HUDEP-2 (cell line): ENCODE results near the gene SEPTIN2.
"Not testable (repeated sequence)": the region's sequence is repeated elsewhere in the genome, so short reads cannot be mapped to it uniquely, and the experiment has no call there.

Source experiments
- DNase-seq, 76 experiments: peaks; one replicate each; lab custom pipeline; 2025; ENCODE audit not compliant: unreplicated experiment in 76 of 76; lab: John Stamatoyannopoulos, UW

SEPTIN2 gene

DNA sequence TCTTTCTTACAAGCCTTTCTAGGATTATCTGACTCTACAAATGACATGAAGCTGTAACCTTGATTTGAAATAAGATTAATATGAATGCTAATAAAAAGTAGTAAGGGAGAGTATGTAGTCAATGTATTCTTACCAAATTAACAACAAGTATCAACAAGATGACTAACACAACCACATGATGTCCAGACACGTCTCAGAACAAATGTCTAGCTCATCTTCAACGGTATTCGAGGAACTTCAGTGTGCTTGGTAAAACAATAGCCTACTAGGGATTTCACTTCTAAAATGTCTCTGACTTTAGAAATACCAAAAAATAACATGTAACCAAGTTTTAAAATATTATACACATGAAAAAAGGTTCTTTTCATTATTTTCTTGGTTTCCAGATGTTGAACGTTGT lies 3.6 kb upstream of the SEPTIN2 start:
- no peak for DNase-seq

GRCh38 chr2:241313543-241314095 lies 2.1 kb upstream of the SEPTIN2 start:
- DNase-seq: no peak

- DNase-seq: peak in 22 of 76 experiments; percentile 42 to 73 (median 56)
Observed at GRCh38 chr2:241314226-241315092, 1.3 kb upstream of the SEPTIN2 start.

- peak in 75 of 76 experiments; percentile 36 to 99 (median 98) for DNase-seq
Observed at GRCh38 chr2:241315093-241315878, 439 bp upstream of the SEPTIN2 start, which contains the start of gene HDLBP. HDLBP (minus strand) TSS chr2:241315672; CDS start chr2:241266869, 48,803 bp downstream.

- no peak for DNase-seq
Observed at GRCh38 chr2:241316825-241317224, 1.1 kb downstream of the SEPTIN2 start.

GRCh38 chr2:241317391-241317790 lies 1.7 kb downstream of the SEPTIN2 start:
- DNase-seq: no peak

GRCh38 chr2:241318830-241319229 lies 3.1 kb downstream of the SEPTIN2 start:
- DNase-seq: not testable (repeated sequence)

DNA sequence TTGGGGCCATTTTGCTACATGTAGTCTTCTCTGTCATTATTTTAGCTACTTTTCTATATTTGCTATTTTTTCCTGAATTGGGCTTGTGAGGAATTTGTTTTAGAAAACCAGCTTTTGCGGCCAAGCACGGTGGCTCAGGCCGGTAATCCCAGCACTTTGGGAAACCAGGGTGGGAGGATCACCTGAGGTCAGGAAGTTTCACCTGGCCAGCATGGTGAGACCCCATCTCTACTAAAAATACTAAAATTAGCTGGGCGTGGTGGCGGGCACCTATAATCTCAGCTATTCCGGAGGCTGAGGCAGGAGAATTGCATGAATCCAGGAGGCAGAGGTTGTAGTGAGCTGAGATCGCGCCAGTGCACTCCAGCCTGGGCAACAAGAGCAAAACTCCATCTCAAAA lies 4.7 kb downstream of the SEPTIN2 start:
- DNase-seq: no peak

DNA sequence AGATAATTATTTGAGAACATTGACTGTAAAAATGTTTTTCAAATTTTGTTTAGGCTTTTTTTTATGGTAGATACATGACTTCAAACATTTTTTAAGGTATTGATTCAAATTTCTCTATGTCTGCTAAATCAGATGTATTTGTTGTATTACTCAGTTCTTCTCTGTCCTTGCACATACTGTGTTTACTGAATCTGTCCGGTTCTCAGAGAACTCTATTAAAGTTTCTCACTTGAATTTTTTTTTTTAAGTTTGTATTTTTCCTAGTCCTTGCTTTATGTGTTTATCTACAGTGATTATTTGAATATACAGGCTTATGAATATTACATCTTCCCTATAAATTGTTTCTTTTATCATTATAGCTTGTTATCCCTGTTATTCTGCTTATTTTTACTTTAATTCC lies 5.3 kb downstream of the SEPTIN2 start:
- DNase-seq: no peak

DNA sequence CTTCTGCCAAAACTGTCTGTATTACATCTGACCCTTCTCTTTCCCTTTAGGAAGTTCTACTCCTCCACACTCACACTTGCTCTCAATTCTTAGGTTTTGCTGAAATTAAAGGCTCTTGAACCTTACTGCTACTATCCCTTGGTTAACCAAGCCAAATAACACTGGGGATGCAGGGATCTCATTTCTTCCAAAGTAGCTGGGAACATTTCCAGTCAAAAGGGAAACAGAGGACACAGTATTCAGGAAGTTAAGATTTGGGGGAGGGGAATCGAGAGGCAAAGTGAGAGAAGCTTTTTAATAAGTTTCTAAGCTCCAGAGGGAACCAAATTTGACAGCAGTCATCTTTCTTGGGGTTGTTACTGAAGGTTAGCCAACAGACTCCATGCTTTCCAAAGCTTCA lies 6.2 kb downstream of the SEPTIN2 start:
- no peak for DNase-seq

- no peak for DNase-seq
Observed at GRCh38 chr2:241323778-241324177, 8.1 kb downstream of the SEPTIN2 start.

DNA sequence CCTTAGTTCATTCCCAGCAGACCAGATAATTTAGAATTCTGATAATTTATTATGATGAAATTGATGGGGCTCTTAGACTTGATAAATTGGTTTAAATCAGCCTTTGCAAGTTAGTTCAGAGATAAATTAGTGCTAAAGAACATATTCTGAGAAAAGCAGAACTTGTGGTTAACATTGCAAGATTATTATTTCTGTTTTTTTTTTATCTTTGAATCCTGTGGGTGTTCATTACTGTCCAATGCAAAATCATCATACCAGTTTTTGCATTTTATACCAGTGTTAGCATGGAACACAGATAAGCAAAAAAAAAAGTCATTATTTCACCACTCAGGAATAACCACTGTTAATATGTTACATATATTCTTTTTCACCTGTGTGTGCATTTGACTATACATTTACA lies 9.1 kb downstream of the SEPTIN2 start:
- DNase-seq: peak in 5 of 76 experiments; percentile 26 to 39 (median 32)

GRCh38 chr2:241325257-241325656 lies 9.5 kb downstream of the SEPTIN2 start:
- DNase-seq: no peak

DNA sequence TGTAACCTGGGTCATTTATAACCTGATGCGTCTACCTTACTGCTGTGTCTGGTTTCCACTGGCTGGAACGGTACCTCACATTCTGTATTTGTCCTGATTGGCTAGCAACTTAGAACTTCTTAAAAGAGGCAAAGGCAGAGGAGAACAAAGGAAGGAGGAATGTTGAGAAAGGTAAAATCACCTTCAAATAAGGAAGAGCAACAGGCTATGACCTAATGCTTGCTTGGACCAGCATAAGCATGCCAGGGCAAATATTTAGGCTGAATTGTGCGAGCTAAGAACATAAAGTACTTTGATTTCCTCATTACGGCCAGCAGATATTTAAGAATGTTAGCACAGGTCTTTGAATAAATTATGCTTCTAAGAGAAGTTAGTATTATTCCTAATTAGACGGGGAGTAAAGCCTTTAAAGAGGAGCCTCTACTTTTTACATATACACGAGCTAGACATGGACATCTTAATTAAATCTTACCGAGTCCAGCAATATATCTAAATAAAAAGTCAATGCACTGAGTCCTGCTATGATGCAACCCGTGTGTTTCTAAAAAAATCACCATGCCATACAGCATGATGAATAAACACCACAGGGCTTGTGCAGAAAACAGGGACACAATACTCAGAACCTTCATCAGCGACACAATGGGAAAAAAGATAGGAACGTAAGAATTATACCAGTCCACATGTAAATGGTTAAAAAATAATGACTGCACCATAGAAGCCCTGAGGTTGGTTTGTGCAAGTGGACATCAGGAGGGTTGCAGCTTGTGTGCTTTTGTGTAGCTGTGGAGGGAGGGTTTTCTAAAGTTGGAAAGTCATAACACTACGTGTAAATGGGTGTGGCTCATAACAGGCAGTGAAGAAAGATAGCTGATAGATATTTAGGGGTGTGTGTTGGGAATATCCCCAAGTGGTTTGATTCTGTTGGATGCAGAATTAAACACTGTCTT lies 14.2 kb downstream of the SEPTIN2 start:
- DNase-seq: peak in 1 of 76 experiments; percentile 14

DNA sequence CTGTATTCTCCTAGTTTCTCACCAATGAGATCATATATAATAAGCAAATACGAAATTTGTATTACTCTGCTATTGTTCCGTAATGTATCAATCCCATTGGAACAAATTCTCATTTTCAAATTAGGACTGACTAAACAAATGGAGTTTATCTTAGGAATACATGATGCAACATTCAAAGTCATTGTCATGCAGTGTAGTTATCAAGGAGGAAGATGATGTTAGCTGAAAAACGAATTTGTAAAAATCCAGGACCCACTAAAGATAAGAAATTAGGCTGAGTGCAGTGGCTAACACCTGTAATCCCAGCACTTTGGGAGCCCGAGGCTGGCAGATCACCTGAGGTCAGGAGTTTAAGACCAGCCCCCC lies 14.9 kb downstream of the SEPTIN2 start:
- DNase-seq: no peak

DNA sequence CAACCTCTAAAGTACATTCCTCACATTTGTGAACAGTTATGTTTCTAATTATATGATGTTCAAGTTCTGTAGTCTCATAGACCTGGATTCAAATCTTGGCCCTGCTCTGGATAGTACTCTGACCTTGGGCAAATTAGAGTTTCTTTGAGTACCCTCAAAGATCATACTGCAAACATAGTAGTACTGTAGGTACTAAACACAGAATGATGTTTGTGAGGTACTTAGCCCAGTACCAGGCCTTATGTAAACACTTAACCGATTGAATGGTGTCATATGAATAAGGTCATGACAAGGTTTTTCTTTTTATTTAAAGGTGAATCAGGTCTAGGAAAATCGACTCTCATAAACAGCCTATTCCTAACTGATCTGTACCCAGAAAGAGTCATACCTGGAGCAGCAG lies 19.1 kb downstream of the SEPTIN2 start:
- no peak for DNase-seq

DNA sequence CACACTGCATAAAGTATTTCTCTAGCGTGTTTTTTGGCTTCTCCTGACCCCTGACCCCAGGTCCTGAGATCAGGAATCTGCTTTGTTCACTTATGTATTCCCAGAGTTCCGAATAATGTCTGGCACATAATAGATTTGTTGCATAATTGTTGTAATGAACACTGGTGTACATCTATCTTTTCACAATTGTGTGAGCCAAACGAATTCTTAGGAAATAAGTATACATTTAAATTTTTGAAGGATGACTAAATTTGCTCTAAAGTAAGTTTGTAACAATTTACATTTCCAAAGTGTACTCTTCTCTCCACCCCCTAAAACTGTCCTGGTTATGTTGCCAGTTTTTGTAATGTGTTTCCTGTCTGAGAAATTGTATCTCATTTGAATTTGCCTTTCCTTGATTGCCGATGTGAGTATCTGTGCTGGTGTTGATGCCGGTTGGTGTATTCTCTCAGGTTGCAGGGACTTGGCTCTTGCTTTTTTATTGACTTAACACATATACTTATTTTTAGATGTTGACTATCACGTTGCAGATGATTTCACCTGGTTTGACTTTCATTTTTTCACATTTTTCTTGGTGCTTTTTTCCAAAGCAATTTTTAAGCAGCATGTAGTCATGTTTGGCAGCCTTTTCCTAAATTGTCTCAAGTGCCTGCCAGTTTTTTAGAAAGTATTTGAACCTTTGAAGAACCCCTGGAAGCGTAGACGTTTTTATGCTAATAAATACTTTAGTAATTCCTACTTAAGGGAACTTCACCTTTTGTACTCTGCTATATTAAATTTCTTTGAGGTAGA lies 24.3 kb downstream of the SEPTIN2 start:
- no peak for DNase-seq

DNA sequence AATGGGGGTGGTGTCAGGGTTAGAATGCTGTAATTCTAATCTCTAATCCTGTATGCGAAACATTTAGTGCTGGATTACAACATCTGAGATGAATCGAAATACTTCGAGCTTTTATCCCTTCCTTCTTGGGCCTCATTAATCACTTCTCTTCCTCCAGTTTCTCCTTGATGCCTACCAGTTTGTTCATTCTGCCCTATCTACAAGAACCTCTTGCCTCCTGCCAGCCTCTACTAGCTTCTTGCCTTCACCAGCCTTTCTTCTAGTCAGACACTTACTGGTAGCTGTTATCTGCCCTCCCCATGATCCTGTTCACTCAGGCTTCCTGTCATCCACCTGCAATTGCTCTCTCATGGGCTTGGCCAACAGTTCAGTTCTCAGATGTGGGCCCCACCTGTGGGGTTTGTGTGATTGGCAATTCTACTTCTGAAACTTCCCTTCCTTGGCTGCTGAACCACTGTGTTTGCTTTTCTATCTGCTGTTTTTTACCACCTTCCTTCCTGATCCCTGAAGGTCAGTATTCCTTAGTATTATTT lies 25.0 kb downstream of the SEPTIN2 start:
- DNase-seq: no peak

DNA sequence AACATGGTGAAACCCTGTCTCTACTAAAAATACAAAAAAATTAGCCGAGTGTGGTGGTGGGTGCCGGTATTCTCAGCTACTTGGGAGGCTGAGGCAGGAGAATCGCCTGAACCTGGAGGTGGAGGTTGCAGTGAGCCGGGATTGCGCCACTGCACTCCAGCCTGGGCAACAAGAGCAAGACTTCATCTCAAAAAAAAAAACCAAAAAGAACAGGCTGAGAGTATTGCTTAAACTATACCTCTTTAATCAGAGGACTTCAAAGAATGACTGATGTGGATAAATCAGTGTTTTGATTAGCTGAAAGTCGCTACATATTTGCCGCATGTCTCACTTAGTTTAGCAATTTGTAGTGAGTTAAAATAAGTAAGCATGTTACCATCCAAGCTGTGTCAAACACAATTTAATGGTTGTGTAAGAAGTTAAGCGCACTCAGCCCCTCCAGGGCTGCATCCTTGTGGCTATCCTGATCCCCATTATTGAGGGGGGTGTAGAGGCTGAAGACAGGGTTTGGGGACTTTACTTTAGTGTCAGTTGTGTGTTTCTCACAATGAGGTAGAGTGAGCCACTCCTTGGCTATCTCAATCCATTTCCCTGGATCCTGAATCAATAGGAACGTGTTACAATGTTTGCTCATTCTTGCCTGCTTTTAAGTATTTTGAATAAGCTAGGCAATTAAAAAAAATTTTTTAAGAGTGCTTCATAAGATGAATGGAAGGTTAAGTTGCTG lies 29.4 kb downstream of the SEPTIN2 start:
- no peak for DNase-seq
